ENCODE results near the gene CLEC20A.
A peak's percentile ranks its signal among the peaks of the same experiment; 100 is the strongest.

The CLEC20A gene

DNA sequence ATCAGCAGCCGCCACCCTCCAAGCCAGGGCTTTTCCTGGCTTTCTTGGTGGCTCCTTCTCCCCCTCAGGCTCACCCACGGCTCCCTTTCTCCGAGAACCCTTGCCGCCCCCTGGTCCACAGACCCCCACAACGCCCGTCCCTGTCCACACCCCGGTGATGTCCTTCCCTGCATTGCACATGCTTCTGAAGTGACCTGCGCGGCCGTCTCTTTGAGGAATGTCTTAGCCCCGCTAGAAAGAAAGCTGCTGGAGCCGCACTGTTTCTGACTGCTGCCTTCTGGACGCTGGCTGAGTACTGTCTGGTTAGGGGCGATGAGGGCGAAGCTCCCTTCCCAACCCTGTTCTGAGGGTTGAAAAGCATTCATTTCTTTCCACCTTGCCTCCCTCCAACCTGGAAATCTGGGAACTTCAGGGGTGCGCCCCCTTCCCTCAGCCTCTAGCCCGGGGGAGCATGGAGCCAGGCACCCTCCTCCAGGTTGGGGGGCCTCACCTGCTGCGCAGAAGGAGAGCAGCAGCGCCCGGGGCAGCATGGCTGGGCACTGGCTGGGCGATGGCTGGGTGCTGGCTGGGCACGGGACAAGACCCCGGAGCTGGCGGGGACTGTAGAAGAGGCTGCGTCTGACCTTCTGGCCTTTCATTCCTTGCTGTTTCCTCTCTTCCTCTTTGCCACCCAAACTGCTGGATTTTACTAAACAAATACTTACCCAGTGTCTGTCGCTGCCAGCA lies at the start of gene CLEC20A:
Gene CLEC20A, minus strand, starts transcription at position 555 of the 726 bp plus-strand sequence. Its CDS starts 25 bp downstream, at position 530.
- Mint-ChIP-seq H3K9me3 (no peaks in the 10 kb centered on the region), H3K36me3 (no peaks in the 10 kb centered on the region), H3K4me3 (no peak within 1 kb of the TSS), H3K27ac (no peak within 1 kb of the TSS), H3K27me3 (no peaks in the 10 kb centered on the region), H3K4me1 (peaks cover 1 to 2% of the 10 kb centered on the region in 2 donors)
- ATAC-seq (replicated peaks) (no peak), DNase-seq (no peak)

DNA sequence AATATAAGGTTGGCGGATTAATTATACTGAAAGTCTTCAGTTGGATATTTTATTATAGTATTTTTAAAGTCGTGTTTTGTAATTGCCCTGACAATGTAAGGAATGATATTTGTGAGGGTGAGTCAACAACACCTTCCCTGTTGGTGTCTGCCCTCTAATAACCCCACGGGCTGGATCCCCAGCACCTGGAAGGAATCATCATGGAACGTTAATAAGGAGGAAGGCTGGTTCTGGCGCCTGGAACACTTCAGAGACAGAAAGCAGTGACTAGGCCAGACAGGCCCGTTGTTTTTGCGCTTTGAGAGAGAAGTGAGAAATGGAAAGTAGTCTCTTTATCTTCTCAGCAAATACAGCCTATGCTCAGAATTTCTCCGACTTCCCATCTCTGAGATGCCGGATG lies 47.8 kb upstream of the CLEC20A start:
- Mint-ChIP-seq H3K9me3 (no peaks in the 10 kb centered on the region), H3K4me1 (peaks cover 29 to 55% of the 10 kb centered on the region in 2 donors), H3K36me3 (peaks cover 31 to 36% of the 10 kb centered on the region in 2 donors), H3K4me3 (peak overlapping the region; percentile 54 to 99), H3K27me3 (no peaks in the 10 kb centered on the region), H3K27ac (peak overlapping the region; percentile 79)
- no peak for ATAC-seq (replicated peaks)
- no peak for DNase-seq

DNA sequence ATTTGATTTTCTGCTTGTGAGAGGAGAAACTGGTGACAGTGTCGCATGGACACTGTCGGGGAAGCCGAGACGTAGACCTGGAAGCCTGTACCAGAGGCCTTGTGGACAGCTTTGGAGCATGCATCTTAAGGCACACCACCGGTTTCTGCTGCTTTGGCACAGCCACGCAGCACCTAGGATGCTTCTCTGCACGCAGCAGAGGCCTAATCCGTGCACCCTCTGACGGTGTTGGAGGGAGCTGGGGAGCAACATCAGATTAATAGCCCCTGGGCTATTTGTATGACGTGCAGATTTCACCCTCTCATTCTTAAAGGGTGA lies 46.5 kb upstream of the CLEC20A start:
- Mint-ChIP-seq H3K9me3 (no peaks in the 10 kb centered on the region), H3K27ac (peak overlapping the region; percentile 97), H3K4me3 (peak overlapping the region; percentile 97 to 99), H3K27me3 (no peaks in the 10 kb centered on the region), H3K4me1 (peaks cover 29 to 46% of the 10 kb centered on the region in 2 donors), H3K36me3 (peaks cover 25 to 29% of the 10 kb centered on the region in 2 donors)
- ATAC-seq (replicated peaks) (peak; percentile 60 to 63), DNase-seq (no peak)

DNA sequence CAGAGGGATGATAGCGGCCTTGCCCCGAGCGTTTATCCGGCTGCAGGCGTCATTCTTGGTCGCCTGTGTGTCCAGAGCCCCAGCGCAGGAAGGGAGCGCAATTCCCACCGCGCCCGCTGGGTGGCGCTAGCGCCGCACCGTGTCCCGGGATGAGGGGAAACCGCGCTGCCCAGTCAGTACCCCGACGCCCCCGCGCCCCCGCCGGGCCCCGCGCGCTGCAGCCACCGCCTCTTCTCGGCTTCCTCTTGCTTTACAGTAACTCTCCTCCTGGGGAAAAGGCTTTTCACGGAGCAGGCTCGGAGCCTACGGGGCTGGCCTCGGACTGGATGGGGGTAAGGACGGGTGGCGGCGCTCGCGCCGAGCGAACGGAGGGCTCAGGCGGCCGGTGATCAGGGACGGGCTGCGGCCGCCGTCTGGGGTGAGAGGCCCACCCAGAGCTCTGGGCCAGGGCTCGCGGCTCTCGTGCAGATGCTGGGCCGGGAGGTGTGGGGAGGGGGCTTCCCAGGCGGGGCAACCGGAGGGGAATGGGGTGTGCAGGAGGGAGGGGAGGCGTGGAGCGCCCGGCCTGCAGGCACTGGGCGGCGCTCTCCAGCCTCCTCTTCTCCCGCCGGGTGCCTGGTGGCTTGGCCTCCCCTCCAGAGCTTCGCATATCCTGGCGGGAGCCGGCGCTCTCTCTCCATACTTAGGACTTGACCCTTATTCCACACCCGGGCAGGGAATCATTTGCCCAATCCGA lies 46.0 kb upstream of the CLEC20A start:
- Mint-ChIP-seq H3K27ac (peak overlapping the region; percentile 97), H3K4me1 (peaks cover 27 to 41% of the 10 kb centered on the region in 2 donors), H3K9me3 (no peaks in the 10 kb centered on the region), H3K27me3 (no peaks in the 10 kb centered on the region), H3K36me3 (peaks cover 21 to 24% of the 10 kb centered on the region in 2 donors), H3K4me3 (peak overlapping the region; percentile 97 to 99)
- ATAC-seq (replicated peaks) (peak; percentile 78), DNase-seq (peak; percentile 93)

DNA sequence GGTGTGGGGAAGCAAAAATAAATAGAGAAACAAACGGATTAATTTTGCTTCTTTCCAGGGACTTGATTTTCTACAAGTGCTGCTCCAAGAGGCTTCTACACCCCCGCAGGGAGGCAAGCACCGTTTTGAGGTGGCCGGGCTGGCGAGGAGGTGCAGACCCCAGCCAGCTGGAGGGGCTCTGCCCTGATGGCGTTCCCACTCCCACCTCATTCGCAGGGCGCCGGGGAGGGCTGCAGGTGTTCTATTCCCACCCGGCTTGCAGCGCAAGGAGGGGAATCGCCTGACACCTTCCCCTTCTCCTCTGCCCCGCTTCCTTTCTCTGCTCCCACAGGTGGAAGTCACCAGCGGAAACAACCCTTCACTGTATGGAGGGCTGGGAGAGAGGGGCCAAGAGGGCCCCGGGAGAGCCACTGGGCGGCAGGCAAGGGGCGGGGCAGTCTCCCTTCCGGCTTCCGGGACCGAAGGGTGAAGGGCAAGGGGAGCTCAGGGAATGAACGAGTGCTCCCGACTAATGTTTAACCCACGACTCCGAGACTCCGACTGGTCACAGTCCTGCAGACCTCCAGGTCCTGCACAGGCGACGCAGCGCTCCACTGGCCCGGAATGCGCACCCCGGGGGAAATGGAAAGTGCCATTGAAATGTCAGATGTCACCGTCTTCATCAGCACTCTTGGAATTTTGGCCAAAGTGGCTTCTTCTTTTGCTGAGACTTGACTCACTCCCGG lies 45.2 kb upstream of the CLEC20A start:
- H3K4me1 Mint-ChIP-seq: peaks cover 27 to 40% of the 10 kb centered on the region in 2 donors
- no peaks in the 10 kb centered on the region for H3K27me3 Mint-ChIP-seq
- ATAC-seq (replicated peaks) (peak; percentile 36 to 44), DNase-seq (peak; percentile 37)
- H3K27ac Mint-ChIP-seq: peak overlapping the region; percentile 97
- peak overlapping the region; percentile 97 to 99 for H3K4me3 Mint-ChIP-seq
- no peaks in the 10 kb centered on the region for H3K9me3 Mint-ChIP-seq
- H3K36me3 Mint-ChIP-seq: peaks cover 18 to 21% of the 10 kb centered on the region in 2 donors

DNA sequence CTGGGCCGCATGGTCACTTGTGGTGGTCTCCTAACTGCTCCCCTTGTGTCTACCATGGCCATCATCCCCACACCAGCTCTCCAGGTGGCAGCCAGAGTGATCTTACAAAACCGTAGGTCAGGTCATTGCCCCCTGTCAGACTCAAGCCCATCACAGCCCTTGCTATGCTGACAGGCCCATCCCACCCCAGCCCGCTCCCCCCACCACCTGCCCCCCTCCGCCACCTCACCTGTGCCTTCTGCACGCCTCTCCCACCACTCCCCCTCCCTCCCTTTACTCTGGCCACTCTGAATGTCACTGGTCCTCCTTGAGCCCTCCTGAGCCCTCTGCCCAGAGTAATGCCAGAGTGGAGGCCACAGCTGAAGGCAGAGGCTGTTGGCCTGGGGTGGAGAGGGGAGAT lies 44.6 kb upstream of the CLEC20A start:
- H3K27me3 Mint-ChIP-seq: no peaks in the 10 kb centered on the region
- no peak for ATAC-seq (replicated peaks)
- H3K4me3 Mint-ChIP-seq: peak overlapping the region; percentile 97 to 99
- DNase-seq: no peak
- peak overlapping the region; percentile 97 for H3K27ac Mint-ChIP-seq
- H3K36me3 Mint-ChIP-seq: peaks cover 14 to 21% of the 10 kb centered on the region in 2 donors
- peaks cover 27 to 40% of the 10 kb centered on the region in 2 donors for H3K4me1 Mint-ChIP-seq
- H3K9me3 Mint-ChIP-seq: no peaks in the 10 kb centered on the region

DNA sequence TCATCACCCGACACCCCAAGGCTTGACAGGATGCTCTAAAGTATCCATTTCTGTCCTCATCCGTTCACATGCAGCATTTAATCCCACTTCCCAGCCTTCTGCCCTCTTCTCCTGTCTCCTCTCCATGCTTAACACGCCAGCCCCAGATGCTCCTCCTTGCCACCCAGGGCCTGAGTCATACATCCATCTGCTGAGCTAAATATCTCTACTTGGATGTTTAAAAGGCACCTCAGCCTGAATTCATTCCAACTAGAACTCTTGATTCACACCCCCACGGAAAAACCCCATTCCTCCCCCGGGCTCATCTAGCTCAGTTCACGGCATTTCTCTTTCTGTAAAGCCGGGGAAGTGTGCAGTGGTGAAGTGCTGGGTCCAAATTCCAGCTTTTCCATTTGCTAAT lies 43.9 kb upstream of the CLEC20A start:
- no peak for DNase-seq
- no peak overlapping the region for H3K4me3 Mint-ChIP-seq

DNA sequence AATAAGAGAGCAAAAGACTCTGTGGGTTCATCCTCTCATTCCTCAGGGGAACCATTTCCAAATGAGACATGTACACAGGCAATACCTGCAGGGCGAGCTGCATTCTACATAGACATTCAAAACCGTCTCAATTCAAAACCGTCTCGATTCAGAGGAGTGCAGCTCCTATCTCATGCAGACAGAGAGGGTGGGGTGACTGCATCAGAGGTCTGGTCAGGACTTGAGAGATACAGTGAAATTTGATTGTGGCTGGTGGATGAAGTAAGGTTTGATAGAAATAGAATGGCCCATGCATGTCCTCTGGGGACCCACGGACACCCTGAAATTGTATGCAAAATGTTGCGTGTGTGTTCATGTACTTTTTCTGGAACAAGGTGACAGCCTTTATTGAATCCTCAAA lies 43.4 kb upstream of the CLEC20A start:
- no peak overlapping the region for H3K4me3 Mint-ChIP-seq
- H3K4me1 Mint-ChIP-seq: peaks cover 19 to 29% of the 10 kb centered on the region in 2 donors
- no peaks in the 10 kb centered on the region for H3K27me3 Mint-ChIP-seq
- ATAC-seq (replicated peaks) (no peak), DNase-seq (no peak)
- no peaks in the 10 kb centered on the region for H3K9me3 Mint-ChIP-seq
- H3K27ac Mint-ChIP-seq: no peak overlapping the region
- peaks cover 5 to 11% of the 10 kb centered on the region in 2 donors for H3K36me3 Mint-ChIP-seq

More for the DNA sequence above, 43.9 kb upstream of the CLEC20A start:
- Mint-ChIP-seq H3K27ac (no peak overlapping the region), H3K36me3 (peaks cover 8 to 16% of the 10 kb centered on the region in 2 donors), H3K4me1 (peaks cover 23 to 34% of the 10 kb centered on the region in 2 donors), H3K27me3 (no peaks in the 10 kb centered on the region), H3K9me3 (no peaks in the 10 kb centered on the region)
- ATAC-seq (replicated peaks): no peak

DNA sequence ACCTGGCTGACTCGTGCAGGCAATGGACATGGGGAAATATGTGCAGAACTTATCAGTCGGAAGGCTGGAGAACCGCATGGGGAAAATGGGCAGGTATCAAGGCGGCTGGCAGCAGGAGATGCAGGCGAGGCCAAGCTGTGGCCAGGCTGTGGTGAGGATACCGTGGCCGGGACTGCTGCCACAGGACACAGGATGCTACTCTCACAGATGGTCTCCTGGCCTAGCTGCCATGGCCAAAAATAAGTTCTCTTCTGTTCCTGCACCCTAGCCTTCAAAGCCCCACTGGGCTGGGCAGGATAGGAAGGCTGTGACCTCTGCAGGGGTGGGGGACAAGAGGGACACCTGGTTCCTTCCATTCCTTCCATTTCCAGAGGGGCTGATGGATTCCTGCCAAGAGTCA lies 42.5 kb upstream of the CLEC20A start:
- Mint-ChIP-seq H3K36me3 (peaks cover 0 to 3% of the 10 kb centered on the region in 2 donors), H3K9me3 (no peaks in the 10 kb centered on the region), H3K4me3 (no peak overlapping the region), H3K27me3 (no peaks in the 10 kb centered on the region), H3K27ac (no peak overlapping the region), H3K4me1 (peaks cover 12 to 20% of the 10 kb centered on the region in 2 donors)
- DNase-seq (no peak), ATAC-seq (replicated peaks) (no peak)

DNA sequence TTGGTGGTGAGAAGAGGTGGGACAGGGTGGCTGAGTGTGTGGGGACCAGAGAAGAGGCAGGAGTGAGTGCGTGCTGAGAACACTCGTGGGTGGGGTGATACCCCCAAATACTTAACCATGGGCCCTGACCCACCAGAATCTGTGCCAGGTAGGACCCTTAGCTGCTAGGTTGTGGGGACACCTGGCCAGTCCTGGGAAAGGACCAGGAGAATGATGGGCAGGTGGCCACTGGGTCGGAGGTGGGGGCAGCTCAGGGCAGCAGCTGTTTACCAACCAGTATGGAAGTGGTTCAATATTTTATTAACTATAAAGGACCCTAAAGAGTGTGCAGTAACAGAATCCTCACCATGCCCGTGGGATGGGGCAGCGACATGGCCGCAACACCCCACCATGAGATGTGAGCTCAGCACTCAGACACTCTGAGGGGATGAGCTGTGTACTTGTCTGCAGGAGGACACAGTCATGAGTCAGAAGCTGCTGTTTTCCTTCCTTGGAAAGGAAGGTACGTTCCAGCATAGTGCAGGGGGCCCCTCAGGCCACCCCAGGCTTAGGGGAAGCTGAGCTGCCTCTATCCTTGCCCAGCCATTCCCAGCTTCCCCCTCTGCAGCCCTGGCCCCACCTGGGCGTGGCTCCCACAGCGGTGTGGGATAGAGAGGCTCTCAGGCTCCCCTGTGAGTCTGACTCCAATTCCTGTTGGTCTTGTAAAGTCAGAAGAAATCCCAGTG lies 41.6 kb upstream of the CLEC20A start:
- no peak overlapping the region for H3K4me3 Mint-ChIP-seq
- no peak overlapping the region for H3K27ac Mint-ChIP-seq
- ATAC-seq (replicated peaks): no peak
- H3K9me3 Mint-ChIP-seq: no peaks in the 10 kb centered on the region
- DNase-seq: no peak
- H3K36me3 Mint-ChIP-seq: peaks cover 0 to 2% of the 10 kb centered on the region in 2 donors
- no peaks in the 10 kb centered on the region for H3K27me3 Mint-ChIP-seq
- H3K4me1 Mint-ChIP-seq: peaks cover 8 to 11% of the 10 kb centered on the region in 2 donors

DNA sequence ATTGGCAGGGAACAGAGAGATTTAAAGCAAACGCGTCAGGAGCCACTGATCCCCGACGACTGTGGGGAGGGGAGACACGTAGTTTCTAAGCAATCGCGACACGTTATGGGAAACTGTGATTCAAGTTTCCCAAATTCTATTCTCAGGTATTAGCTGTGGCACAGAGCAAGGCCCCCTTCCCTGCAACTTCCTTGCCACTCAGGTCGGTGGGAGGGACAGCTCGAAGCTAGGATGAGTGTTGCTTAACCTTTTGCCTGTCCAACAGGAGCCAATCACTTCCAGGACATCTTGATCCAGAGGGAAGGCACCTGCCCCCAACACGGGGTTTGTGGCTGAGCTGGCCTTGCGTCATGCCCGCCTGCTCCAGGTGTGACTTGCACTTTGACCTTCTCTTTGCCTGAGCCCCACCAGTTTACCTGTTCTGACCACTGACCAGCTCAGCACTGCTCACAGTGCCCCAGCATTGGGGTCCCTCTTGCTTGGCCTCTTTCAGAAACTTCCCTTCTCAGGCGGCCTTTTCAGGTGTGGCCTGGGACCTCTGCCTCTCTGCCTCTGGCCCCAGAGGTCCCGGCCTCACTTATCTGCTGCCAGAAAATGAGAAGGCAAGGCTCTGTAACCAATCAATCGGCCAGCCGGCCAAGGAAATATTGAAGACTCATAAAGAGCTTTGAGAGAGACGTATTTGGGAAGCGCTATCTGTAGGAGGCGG lies 40.8 kb upstream of the CLEC20A start:
- Mint-ChIP-seq H3K4me1 (peaks cover 4 to 9% of the 10 kb centered on the region in 2 donors), H3K9me3 (no peaks in the 10 kb centered on the region), H3K27ac (no peak overlapping the region), H3K27me3 (no peaks in the 10 kb centered on the region), H3K36me3 (no peaks in the 10 kb centered on the region), H3K4me3 (no peak overlapping the region)
- ATAC-seq (replicated peaks) (no peak), DNase-seq (no peak)

DNA sequence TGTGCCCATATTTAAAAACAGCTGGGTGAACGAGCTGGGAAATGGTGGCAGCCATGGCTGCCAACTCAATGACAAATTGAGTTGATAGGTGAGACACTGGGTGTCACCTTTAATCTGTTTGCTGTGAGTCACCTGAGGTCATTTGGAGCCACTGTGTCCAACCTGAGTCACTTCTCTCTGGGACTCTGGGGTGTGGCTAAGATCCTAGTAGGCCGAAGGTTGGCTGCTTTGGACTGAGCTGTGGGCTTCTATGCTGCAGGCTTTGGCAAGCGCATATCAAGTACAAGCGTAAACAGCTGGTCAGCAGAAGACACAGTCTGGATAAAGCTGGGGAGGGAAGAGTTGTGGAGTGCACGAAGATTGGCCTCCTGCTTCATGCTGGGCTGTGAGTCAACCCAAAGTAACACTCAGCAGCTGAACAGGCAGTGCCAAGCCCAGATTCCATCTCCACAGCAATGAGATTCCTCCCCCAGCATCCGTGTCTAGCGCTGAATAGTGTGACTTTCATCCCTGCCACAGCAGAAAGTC lies 40.1 kb upstream of the CLEC20A start:
- no peaks in the 10 kb centered on the region for H3K9me3 Mint-ChIP-seq
- DNase-seq (no peak), ATAC-seq (replicated peaks) (no peak)
- H3K36me3 Mint-ChIP-seq: no peaks in the 10 kb centered on the region
- H3K4me1 Mint-ChIP-seq: peaks cover 8 to 15% of the 10 kb centered on the region in 2 donors
- no peak overlapping the region for H3K27ac Mint-ChIP-seq
- no peak overlapping the region for H3K4me3 Mint-ChIP-seq
- no peaks in the 10 kb centered on the region for H3K27me3 Mint-ChIP-seq

DNA sequence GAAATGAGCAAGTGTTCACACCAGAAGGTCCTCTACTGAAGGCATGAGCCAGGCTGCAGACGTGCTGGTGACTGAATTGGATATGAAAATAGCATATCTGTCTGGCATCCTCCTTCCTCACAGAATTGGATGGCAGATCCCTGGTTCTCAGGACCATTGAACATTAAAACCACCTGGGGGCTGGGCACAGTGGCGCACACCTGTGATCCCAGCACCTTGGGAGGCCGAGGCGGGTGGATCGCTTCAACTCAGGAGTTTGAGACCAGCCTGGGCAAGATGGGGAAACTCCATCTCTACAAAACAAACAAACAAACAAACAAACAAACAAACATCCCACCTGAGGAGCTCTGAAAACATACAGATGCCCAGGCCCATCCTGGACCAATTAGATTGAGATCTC lies 39.6 kb upstream of the CLEC20A start:
- no peaks in the 10 kb centered on the region for H3K9me3 Mint-ChIP-seq
- no peaks in the 10 kb centered on the region for H3K27me3 Mint-ChIP-seq
- no peaks in the 10 kb centered on the region for H3K36me3 Mint-ChIP-seq

More for the DNA sequence above, 39.6 kb upstream of the CLEC20A start:
- peaks cover 7 to 10% of the 10 kb centered on the region in 2 donors for H3K4me1 Mint-ChIP-seq
- DNase-seq: no peak
- H3K27ac Mint-ChIP-seq: no peak overlapping the region
- ATAC-seq (replicated peaks): no peak
- H3K4me3 Mint-ChIP-seq: no peak overlapping the region
